Breast epithelium (tissue), 3 donors: ENCODE data around the gene MRPS14.
A peak's percentile ranks its signal among the peaks of the same experiment; 100 is the strongest.

Source experiments
- POLR2A ChIP-seq: fragments of 450-650 bp; IDR thresholded peaks from one replicate; pipeline ENCODE4 v1.6.1; 2016; ENCODE audit warnings: antibody characterized with exemption, mild to moderate bottlenecking, moderate library complexity
- POLR2AphosphoS5 ChIP-seq, 3 donors: sonication (generic); formaldehyde crosslinking; IDR thresholded peaks; one replicate each; pipeline ENCODE4 v1.6.1; 2017; ENCODE audit warnings: antibody characterized with exemption in 3 of 3
- TF ChIP-seq, protein P1 (sequence below), 3 donors: fragments of 450-650 bp; IDR thresholded peaks; one replicate each; pipeline ENCODE4 v1.5.1; 2016 to 2017; ENCODE audit warnings: antibody characterized with exemption in 3 of 3, mild to moderate bottlenecking in 3 of 3, moderate library complexity in 3 of 3

- TF ChIP-seq, protein P1, sequence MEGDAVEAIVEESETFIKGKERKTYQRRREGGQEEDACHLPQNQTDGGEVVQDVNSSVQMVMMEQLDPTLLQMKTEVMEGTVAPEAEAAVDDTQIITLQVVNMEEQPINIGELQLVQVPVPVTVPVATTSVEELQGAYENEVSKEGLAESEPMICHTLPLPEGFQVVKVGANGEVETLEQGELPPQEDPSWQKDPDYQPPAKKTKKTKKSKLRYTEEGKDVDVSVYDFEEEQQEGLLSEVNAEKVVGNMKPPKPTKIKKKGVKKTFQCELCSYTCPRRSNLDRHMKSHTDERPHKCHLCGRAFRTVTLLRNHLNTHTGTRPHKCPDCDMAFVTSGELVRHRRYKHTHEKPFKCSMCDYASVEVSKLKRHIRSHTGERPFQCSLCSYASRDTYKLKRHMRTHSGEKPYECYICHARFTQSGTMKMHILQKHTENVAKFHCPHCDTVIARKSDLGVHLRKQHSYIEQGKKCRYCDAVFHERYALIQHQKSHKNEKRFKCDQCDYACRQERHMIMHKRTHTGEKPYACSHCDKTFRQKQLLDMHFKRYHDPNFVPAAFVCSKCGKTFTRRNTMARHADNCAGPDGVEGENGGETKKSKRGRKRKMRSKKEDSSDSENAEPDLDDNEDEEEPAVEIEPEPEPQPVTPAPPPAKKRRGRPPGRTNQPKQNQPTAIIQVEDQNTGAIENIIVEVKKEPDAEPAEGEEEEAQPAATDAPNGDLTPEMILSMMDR (IDR thresholded peaks at IDR 0.05), result no peak
- TF ChIP-seq POLR2A, result peak; percentile 96
- TF ChIP-seq POLR2AphosphoS5 (IDR thresholded peaks at IDR 0.05), result peak; percentile 98 to 100 (median 100)
These were observed 23.8 kb downstream of the MRPS14 start for GRCh38 chr1:174999216-174999935.
